NT2/D1 (cell line): Measurements from ENCODE around the gene ARHGAP10.

Experiments used
- YY1 ChIP-seq: IDR thresholded peaks from 2 replicates; pipeline ENCODE4 v1.6.1; 2011; ENCODE audit not compliant: insufficient read length, insufficient read depth
- ZNF274 ChIP-seq: IDR thresholded peaks from 2 replicates; pipeline ENCODE4 v1.6.1; 2011; ENCODE audit warnings: mild to moderate bottlenecking, low read depth, low read length

- TF ChIP-seq YY1, result no peak
- TF ChIP-seq ZNF274, result no peak
Observed at GRCh38 chr4:147923854-147924253, 192.0 kb downstream of the ARHGAP10 start.
